Loucy (cell line): ENCODE results near the gene AFF3.

Source experiments
- H2AFZ ChIP-seq: fragments of 200-600 bp; sonication (generic); 2 replicates; pipeline ENCODE4 v1.6.0; 2016; ENCODE audit warnings: antibody characterized with exemption, mild to moderate bottlenecking, low read length, moderate library complexity
- H3F3A ChIP-seq: fragments of 200-600 bp; 2 replicates; pipeline ENCODE4 v1.6.0; 2016; ENCODE audit warnings: antibody characterized with exemption, low read depth, mild to moderate bottlenecking
- H3K27me3 ChIP-seq: fragments of 200-600 bp; sonication (generic); 2 replicates; pipeline ENCODE4 v1.6.1; 2014; ENCODE audit warnings: low read length, mild to moderate bottlenecking; ENCODE audit not compliant: insufficient read depth, poor library complexity, severe bottlenecking
- H3K36me3 ChIP-seq: fragments of 200-600 bp; sonication (generic); 2 replicates; pipeline ENCODE4 v1.6.1; 2016; ENCODE audit warnings: low read length; ENCODE audit not compliant: insufficient read depth
- H3K4me1 ChIP-seq: fragments of 200-600 bp; sonication (generic); 2 replicates; pipeline ENCODE4 v1.5.1; 2014; ENCODE audit warnings: low read length, mild to moderate bottlenecking; ENCODE audit not compliant: insufficient read depth, poor library complexity, severe bottlenecking
- H3K4me2 ChIP-seq: fragments of 200-600 bp; sonication (generic); 2 replicates; pipeline ENCODE4 v1.6.0; 2014; ENCODE audit warnings: antibody characterized with exemption, low read length, low read depth, mild to moderate bottlenecking; ENCODE audit not compliant: poor library complexity, severe bottlenecking
- H3K4me3 ChIP-seq: fragments of 200-600 bp; sonication (generic); 2 replicates; pipeline ENCODE4 v1.5.1; 2014; ENCODE audit warnings: low read length, mild to moderate bottlenecking, mixed read lengths; ENCODE audit not compliant: poor library complexity, severe bottlenecking
- H3K79me2 ChIP-seq: fragments of 200-600 bp; sonication (generic); 2 replicates; pipeline ENCODE4 v1.6.1; 2014; ENCODE audit warnings: low read length; ENCODE audit not compliant: insufficient read depth
- H3K9ac ChIP-seq: fragments of 200-600 bp; sonication (generic); 2 replicates; pipeline ENCODE4 v1.6.0; 2014; ENCODE audit warnings: mild to moderate bottlenecking, low read depth, low read length, moderate library complexity; ENCODE audit not compliant: poor library complexity, severe bottlenecking
- H3K9me2 ChIP-seq: fragments of 200-600 bp; sonication (generic); replicated peaks from 2 replicates; pipeline ENCODE4 v1.6.1; 2016; ENCODE audit warnings: low read depth, low read length, mixed read lengths
- H3K9me3 ChIP-seq: fragments of 200-600 bp; sonication (generic); 2 replicates; pipeline ENCODE4 v1.6.1; 2014; ENCODE audit warnings: mild to moderate bottlenecking, antibody characterized with exemption, low read length, low read depth; ENCODE audit not compliant: insufficient read depth
- H4K20me1 ChIP-seq: fragments of 200-600 bp; sonication (generic); 2 replicates; pipeline ENCODE4 v1.6.0; 2014; ENCODE audit warnings: antibody characterized with exemption, low read length, mild to moderate bottlenecking; ENCODE audit not compliant: insufficient read depth, poor library complexity, severe bottlenecking
- CTCF ChIP-seq: fragments of 200-600 bp; sonication (generic); conservative IDR thresholded peaks from 2 replicates; pipeline ENCODE4 v1.5.1; 2014; ENCODE audit warnings: mild to moderate bottlenecking, antibody characterized with exemption, low read length
- EZH2phosphoT487 ChIP-seq: fragments of 200-600 bp; IDR thresholded peaks from 2 replicates; pipeline ENCODE4 v1.6.1; 2018; ENCODE audit warnings: antibody characterized with exemption, mild to moderate bottlenecking, moderate library complexity, borderline replicate concordance

Gene AFF3

GRCh38 chr2:99763764-99764163 is 378.6 kb downstream of the AFF3 start:
- Histone ChIP-seq H3K4me3 (no peak overlapping the region), H3K9ac (no peak overlapping the region), H3K4me1 (no peaks in the 10 kb centered on the region), H3K79me2 (no peaks in the 10 kb centered on the region), H2AFZ (no peak overlapping the region), H3K9me3 (no peaks in the 10 kb centered on the region), H3K36me3 (no peaks in the 10 kb centered on the region), H3F3A (no peaks in the 10 kb centered on the region), H3K4me2 (no peak overlapping the region), H4K20me1 (no peaks in the 10 kb centered on the region), H3K27me3 (no peaks in the 10 kb centered on the region), H3K9me2 (no peaks in the 10 kb centered on the region)
- TF ChIP-seq CTCF, result no peak

- Histone ChIP-seq H3K36me3 (no peaks in the 10 kb centered on the region), H3K4me3 (no peak overlapping the region), H3F3A (no peaks in the 10 kb centered on the region), H3K4me2 (no peak overlapping the region), H3K9me2 (no peaks in the 10 kb centered on the region), H3K79me2 (no peaks in the 10 kb centered on the region), H3K9me3 (no peaks in the 10 kb centered on the region), H4K20me1 (no peaks in the 10 kb centered on the region), H3K4me1 (no peaks in the 10 kb centered on the region), H2AFZ (no peak overlapping the region), H3K27me3 (no peaks in the 10 kb centered on the region), H3K9ac (no peak overlapping the region)
- TF ChIP-seq CTCF (no peak), EZH2phosphoT487 (no peak)
Measured at GRCh38 chr2:99762714-99763113, 379.7 kb downstream of the AFF3 start.

GRCh38 chr2:99757611-99758114 is 384.7 kb downstream of the AFF3 start:
- Histone ChIP-seq H3K79me2 (no peaks in the 10 kb centered on the region), H3K4me3 (no peak overlapping the region), H3K4me1 (peaks cover 7% of the 10 kb centered on the region), H3K27me3 (no peaks in the 10 kb centered on the region), H2AFZ (no peak overlapping the region), H3K4me2 (no peak overlapping the region), H3K36me3 (no peaks in the 10 kb centered on the region), H3K9ac (no peak overlapping the region), H4K20me1 (no peaks in the 10 kb centered on the region), H3F3A (no peaks in the 10 kb centered on the region), H3K9me3 (no peaks in the 10 kb centered on the region), H3K9me2 (no peaks in the 10 kb centered on the region)
- TF ChIP-seq CTCF (no peak), EZH2phosphoT487 (no peak)
